Esophagus squamous epithelium (tissue), 5 donors: Measurements from ENCODE around the gene MDM1. TPM values are rescaled to one million over a fixed set of nuclear protein-coding genes. Genes with fewer than 3 reads are reported as not detected.

Experiments
- DNase-seq: peaks from one replicate; lab custom pipeline; 2025; lab: John Stamatoyannopoulos, UW
- H3K27ac ChIP-seq, 4 donors: fragments of 200-600 bp; sonication (generic); one replicate each; pipeline ENCODE4 v1.5.1; 2016 to 2019; ENCODE audit warnings: mild to moderate bottlenecking in 1 of 4
- H3K27me3 ChIP-seq, 4 donors: fragments of 200-600 bp; sonication (generic); 1 replicate in 3 of 4; 2 replicates in 1 of 4; pipeline versions ENCODE4 v1.5.1 to v1.6.0; 2017 to 2021; ENCODE audit warnings: antibody characterized with exemption in 1 of 4
- H3K36me3 ChIP-seq, 3 donors: fragments of 200-600 bp; sonication (generic); one replicate each; pipeline ENCODE4 v1.5.1; 2016 to 2019
- H3K4me1 ChIP-seq, 3 donors: fragments of 200-600 bp; sonication (generic); one replicate each; pipeline ENCODE4 v1.5.1; 2017 to 2019
- H3K4me3 ChIP-seq, 4 donors: fragments of 200-600 bp; sonication (generic); 1 replicate in 3 of 4; 2 replicates in 1 of 4; pipeline ENCODE4 v1.5.1; 2016 to 2019; ENCODE audit warnings: mild to moderate bottlenecking in 2 of 4, moderate library complexity in 1 of 4
- H3K9me3 ChIP-seq, 3 donors: fragments of 200-600 bp; sonication (generic); one replicate each; pipeline ENCODE4 v1.5.1; 2016 to 2019
- POLR2A ChIP-seq, 4 donors: fragments of 450-650 bp; IDR thresholded peaks; one replicate each; pipeline ENCODE4 v1.6.1; 2017; ENCODE audit warnings: antibody characterized with exemption in 4 of 4, mild to moderate bottlenecking in 4 of 4, moderate library complexity in 3 of 4
- WGBS, 2 donors: methylation state at CpG; one replicate each; pipeline ENCODE4 v1.1.5; 2018; 5-methylcytosine and 5-hydroxymethylcytosine counted together
- intact Hi-C: fragments of 100-400 bp; cut with DNase I; formaldehyde crosslinking; loops from one replicate; pipeline ENCODE4 v1.15.0; 2022
- total RNA-seq, 4 donors: library from RNA; depleted of rRNA; stranded (reverse); fragments of >200 nt; gene quantifications; one replicate each; pipeline ENCODE4 v1.1.0, GENCODE V29; 2016
- TF ChIP-seq, protein P1 (sequence below), 6 experiments: fragments of 450-650 bp in 4 of 6; fragments of 200-600 bp in 2 of 6; sonication (generic) in 2 of 6; IDR thresholded peaks; one replicate each; pipeline ENCODE4 v1.5.1; 2016 to 2019; ENCODE audit warnings: antibody characterized with exemption in 6 of 6, mild to moderate bottlenecking in 4 of 6, moderate library complexity in 4 of 6
- donor health status: DM: yes; HTN: yes; CAD: no.

Gene MDM1
- total RNA-seq, 4 donors from 2014 or later, result 8.0 to 14.1 (median 10.5) TPM

- Histone ChIP-seq H3K27ac (no peak overlapping the region), H3K4me3 (no peak overlapping the region), H3K4me1 (peaks cover 0 to 15% (median 0%) of the 10 kb centered on the region in 3 donors), H3K9me3 (no peaks in the 10 kb centered on the region), H3K36me3 (no peaks in the 10 kb centered on the region), H3K27me3 (no peaks in the 10 kb centered on the region)
- intact Hi-C loops, result no loop called here
- no peak for TF ChIP-seq POLR2A (IDR thresholded peaks at IDR 0.05)
- TF ChIP-seq, protein P1, sequence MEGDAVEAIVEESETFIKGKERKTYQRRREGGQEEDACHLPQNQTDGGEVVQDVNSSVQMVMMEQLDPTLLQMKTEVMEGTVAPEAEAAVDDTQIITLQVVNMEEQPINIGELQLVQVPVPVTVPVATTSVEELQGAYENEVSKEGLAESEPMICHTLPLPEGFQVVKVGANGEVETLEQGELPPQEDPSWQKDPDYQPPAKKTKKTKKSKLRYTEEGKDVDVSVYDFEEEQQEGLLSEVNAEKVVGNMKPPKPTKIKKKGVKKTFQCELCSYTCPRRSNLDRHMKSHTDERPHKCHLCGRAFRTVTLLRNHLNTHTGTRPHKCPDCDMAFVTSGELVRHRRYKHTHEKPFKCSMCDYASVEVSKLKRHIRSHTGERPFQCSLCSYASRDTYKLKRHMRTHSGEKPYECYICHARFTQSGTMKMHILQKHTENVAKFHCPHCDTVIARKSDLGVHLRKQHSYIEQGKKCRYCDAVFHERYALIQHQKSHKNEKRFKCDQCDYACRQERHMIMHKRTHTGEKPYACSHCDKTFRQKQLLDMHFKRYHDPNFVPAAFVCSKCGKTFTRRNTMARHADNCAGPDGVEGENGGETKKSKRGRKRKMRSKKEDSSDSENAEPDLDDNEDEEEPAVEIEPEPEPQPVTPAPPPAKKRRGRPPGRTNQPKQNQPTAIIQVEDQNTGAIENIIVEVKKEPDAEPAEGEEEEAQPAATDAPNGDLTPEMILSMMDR (IDR thresholded peaks at IDR 0.05), result no peak
- DNase-seq, result no peak
- 82 to 92% methylated on average over 5 of the region's 5 CpGs for WGBS, 2 donors
These were observed 52.7 kb downstream of the MDM1 start for GRCh38 chr12:68279227-68280054.

DNA sequence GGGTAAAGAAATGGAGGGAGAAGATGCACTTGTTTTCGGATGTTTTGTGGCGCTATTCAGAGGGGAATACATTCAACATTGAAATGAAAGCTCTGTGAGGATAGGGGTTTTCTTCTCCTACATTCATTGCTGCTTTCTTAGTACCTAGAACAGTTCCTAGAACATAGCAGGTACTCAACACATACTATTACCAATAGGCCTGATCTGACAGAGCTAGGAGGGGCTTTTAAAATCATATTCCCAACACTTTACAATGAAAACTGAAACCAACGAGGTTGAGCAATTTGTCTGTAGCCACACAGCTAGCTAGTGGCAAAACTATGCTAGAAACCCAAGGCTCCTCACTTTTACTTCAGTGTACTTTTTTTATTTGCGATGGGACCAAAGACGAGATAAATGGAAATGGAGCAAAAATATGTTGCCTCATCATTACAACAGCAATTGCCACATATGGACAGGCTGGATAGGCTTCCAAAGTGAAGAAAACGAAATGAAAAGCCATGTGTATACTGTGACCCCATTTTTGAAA, 55.7 kb downstream of the MDM1 start:
- intact Hi-C loops, result no loop called here
- DNase-seq, result no peak
- no peaks in the 10 kb centered on the region for H3K36me3 ChIP-seq
- H3K9me3 ChIP-seq, result no peaks in the 10 kb centered on the region
- H3K4me3 ChIP-seq, result no peak overlapping the region
- H3K27ac ChIP-seq, result peak overlapping the region in 1 of 4 donors; percentile 13
- peaks cover 0 to 15% (median 0%) of the 10 kb centered on the region in 3 donors for H3K4me1 ChIP-seq
- WGBS, 2 donors, result 86 to 90% methylated on average over 6 of the region's 6 CpGs
- no peak for TF ChIP-seq POLR2A (IDR thresholded peaks at IDR 0.05)
- TF ChIP-seq, protein P1 (IDR thresholded peaks at IDR 0.05), result no peak
- no peaks in the 10 kb centered on the region for H3K27me3 ChIP-seq

- DNase-seq, result no peak
- intact Hi-C loops, result no loop called here
- Histone ChIP-seq H3K4me3 (no peak overlapping the region), H3K9me3 (no peaks in the 10 kb centered on the region), H3K4me1 (peaks cover 0 to 8% (median 0%) of the 10 kb centered on the region in 3 donors), H3K27ac (no peak overlapping the region), H3K36me3 (no peaks in the 10 kb centered on the region), H3K27me3 (no peaks in the 10 kb centered on the region)
- TF ChIP-seq POLR2A (IDR thresholded peaks at IDR 0.05), result no peak
- TF ChIP-seq, protein P1 (IDR thresholded peaks at IDR 0.05), result no peak
These were observed 59.4 kb downstream of the MDM1 start for GRCh38 chr12:68272732-68273131.

- DNase-seq, result no peak
- WGBS, 2 donors, result 55 to 69% methylated on average over 8 of the region's 8 CpGs
- H3K36me3 ChIP-seq, result no peaks in the 10 kb centered on the region
- intact Hi-C loops, result no loop called here
- no peaks in the 10 kb centered on the region for H3K27me3 ChIP-seq
- no peak overlapping the region for H3K27ac ChIP-seq
- no peak overlapping the region for H3K4me3 ChIP-seq
- H3K4me1 ChIP-seq, result no peaks in the 10 kb centered on the region
- no peaks in the 10 kb centered on the region for H3K9me3 ChIP-seq
- TF ChIP-seq, protein P1 (IDR thresholded peaks at IDR 0.05), result no peak
- no peak for TF ChIP-seq POLR2A (IDR thresholded peaks at IDR 0.05)
These were observed 60.8 kb downstream of the MDM1 start for GRCh38 chr12:68271346-68271745.

DNA sequence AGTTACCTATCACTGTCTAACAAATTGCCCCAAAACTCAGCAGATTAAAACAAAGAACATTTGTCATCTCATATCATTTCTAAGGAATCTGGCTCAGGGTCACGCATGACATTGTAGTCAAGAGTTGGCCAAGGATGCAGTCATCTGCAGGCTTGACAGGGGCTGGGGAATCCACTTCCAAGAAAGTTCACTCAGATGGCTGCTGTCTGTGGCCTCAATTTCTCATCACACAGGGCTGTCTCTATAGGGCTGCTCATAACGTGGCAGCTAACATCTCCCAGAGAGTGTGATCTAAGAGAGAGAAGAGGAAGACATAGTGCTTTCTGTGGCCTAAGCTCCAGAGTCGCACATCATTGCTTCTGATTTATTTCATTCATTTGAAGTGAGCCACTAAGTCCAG, 61.8 kb downstream of the MDM1 start:
- DNase-seq, result no peak
- Histone ChIP-seq H3K4me1 (no peaks in the 10 kb centered on the region), H3K27me3 (no peaks in the 10 kb centered on the region), H3K4me3 (no peak overlapping the region), H3K36me3 (no peaks in the 10 kb centered on the region), H3K27ac (no peak overlapping the region), H3K9me3 (no peaks in the 10 kb centered on the region)
- TF ChIP-seq POLR2A (IDR thresholded peaks at IDR 0.05), result no peak
- TF ChIP-seq, protein P1 (IDR thresholded peaks at IDR 0.05), result no peak
- intact Hi-C loops, result no loop called here
- WGBS, 2 donors, result 81 to 83% methylated on average over 3 of the region's 3 CpGs
